Caco-2 (cell line): ENCODE data around the gene CCT5. TPM values are rescaled to one million over a fixed set of nuclear protein-coding genes. Genes with fewer than 3 reads are reported as not detected.
"Not testable (repeated sequence)": the region's sequence is repeated elsewhere in the genome, so short reads cannot be mapped to it uniquely, and the experiment has no call there.

Source experiments
- BruUV-seq: library from RNA; stranded (reverse); fragments of 400-500 nt; replicated peaks from 2 replicates; lab custom pipeline; 2021; lab: Mats Ljungman, UMichigan
- CTCF ChIA-PET: fragments of 300-600 bp; sonication (Branson Sonifier 250); formaldehyde crosslinking; loops from one replicate; lab custom pipeline; 2022; ENCODE audit warnings: antibody characterized with exemption; lab: Charles Lee
- POLR2A ChIA-PET: fragments of 300-600 bp; sonication (Branson Sonifier 250); formaldehyde crosslinking; loops from one replicate; lab custom pipeline; 2022; ENCODE audit warnings: antibody characterized with exemption; lab: Charles Lee
- DNase-seq, 2 experiments: peaks; one replicate each; pipeline versions ENCODE4 v3.0.0 to v3.0.0-alpha.2; 2020 to 2022
- H3K27me3 ChIP-seq: replicated peaks from 2 replicates; pipeline ENCODE4 v1.6.0; 2011; ENCODE audit warnings: low read length; ENCODE audit not compliant: control insufficient read depth, insufficient read depth
- H3K36me3 ChIP-seq: 2 replicates; pipeline ENCODE4 v1.5.1; 2011; ENCODE audit warnings: low read length; ENCODE audit not compliant: control insufficient read depth, insufficient read depth
- H3K4me1 ChIP-seq: fragments of 250-450 bp; sonication (Bioruptor Pico); 2 replicates; pipeline ENCODE4 v1.5.1; 2020; ENCODE audit warnings: mild to moderate bottlenecking
- H3K4me3 ChIP-seq: 2 replicates; pipeline ENCODE4 v1.5.1; 2011; ENCODE audit warnings: low read depth, mild to moderate bottlenecking, control low read depth, low read length
- H3K9me3 ChIP-seq: fragments of 250-450 bp; sonication (Bioruptor Pico); 2 replicates; pipeline ENCODE4 v1.5.1; 2020; ENCODE audit warnings: mild to moderate bottlenecking, moderate library complexity
- H3K27ac Mint-ChIP-seq: one replicate; pipeline ENCODE4 v1.8.0; 2022; ENCODE audit warnings: mixed read lengths; ENCODE audit not compliant: unreplicated experiment
- H3K27me3 Mint-ChIP-seq: one replicate; pipeline ENCODE4 v1.8.0; 2022; ENCODE audit warnings: mixed read lengths; ENCODE audit not compliant: insufficient read depth, unreplicated experiment
- H3K36me3 Mint-ChIP-seq: one replicate; pipeline ENCODE4 v1.8.0; 2022; ENCODE audit warnings: mild to moderate bottlenecking, mixed read lengths; ENCODE audit not compliant: insufficient read depth, unreplicated experiment
- H3K4me1 Mint-ChIP-seq: one replicate; pipeline ENCODE4 v1.8.0; 2022; ENCODE audit warnings: low read depth, mixed read lengths; ENCODE audit not compliant: unreplicated experiment
- H3K4me3 Mint-ChIP-seq: one replicate; pipeline ENCODE4 v1.8.0; 2022; ENCODE audit warnings: mild to moderate bottlenecking, moderate library complexity, mixed read lengths; ENCODE audit not compliant: unreplicated experiment
- H3K9me3 Mint-ChIP-seq: one replicate; pipeline ENCODE4 v1.8.0; 2022; ENCODE audit warnings: mixed read lengths; ENCODE audit not compliant: unreplicated experiment
- CTCF ChIP-seq, 2 experiments: fragments of 200-600 bp in 1 of 2; IDR thresholded peaks; 1 replicate in 1 of 2; 2 replicates in 1 of 2; pipeline versions ENCODE4 v1.5.1 to v1.8.0; 2011 to 2022; ENCODE audit warnings: antibody characterized with exemption in 1 of 2, control low read depth in 1 of 2, inconsistent platforms in 1 of 2, low read depth in 1 of 2, low read length in 1 of 2, mild to moderate bottlenecking in 1 of 2, moderate library complexity in 1 of 2; ENCODE audit not compliant: insufficient read depth in 1 of 2, severe bottlenecking in 1 of 2, unreplicated experiment in 1 of 2
- intact Hi-C: fragments of 100-400 bp; cut with micrococcal nuclease; formaldehyde crosslinking; loops from one replicate; pipeline ENCODE4 v1.10.0; 2022; ENCODE audit not compliant: unreplicated experiment
- total RNA-seq: library from RNA; stranded (reverse); gene quantifications from 2 replicates; pipeline ENCODE4 v1.2.3, GENCODE V29; 2022

Gene CCT5
- total RNA-seq, 1 experiment from 2014 or later = 462 TPM

GRCh38 chr5:10272053-10272874 is 22.2 kb downstream of the CCT5 start:
- ChIA-PET CTCF (no interaction called here), POLR2A (no interaction called here)
- H3K27me3 ChIP-seq = no peaks in the 10 kb centered on the region
- no peak overlapping the region for H3K4me3 ChIP-seq
- H3K4me1 Mint-ChIP-seq = peaks cover 5% of the 10 kb centered on the region
- no peak overlapping the region for H3K4me3 Mint-ChIP-seq
- H3K9me3 ChIP-seq = no peaks in the 10 kb centered on the region
- DNase-seq = no peak
- H3K9me3 Mint-ChIP-seq = no peaks in the 10 kb centered on the region
- intact Hi-C loops = no loop called here
- no peaks in the 10 kb centered on the region for H3K36me3 ChIP-seq
- no peak overlapping the region for H3K27ac Mint-ChIP-seq
- TF ChIP-seq CTCF (IDR thresholded peaks at IDR 0.05; ENCODE audit: insufficient read depth in 1 of 2, low read depth in 1 of 2, low read length in 1 of 2, severe bottlenecking in 1 of 2, unreplicated experiment in 1 of 2) = no peak
- peaks cover 14% of the 10 kb centered on the region for H3K36me3 Mint-ChIP-seq
- no peaks in the 10 kb centered on the region for H3K4me1 ChIP-seq
- no peaks in the 10 kb centered on the region for H3K27me3 Mint-ChIP-seq
- no TSS peak for BruUV-seq

- CTCF ChIA-PET, H3K36me3 Mint-ChIP-seq, H3K36me3 ChIP-seq, H3K4me1 Mint-ChIP-seq, H3K9me3 Mint-ChIP-seq, H3K4me3 Mint-ChIP-seq, H3K4me1 ChIP-seq, H3K27ac Mint-ChIP-seq, H3K4me3 ChIP-seq, H3K9me3 ChIP-seq, H3K27me3 Mint-ChIP-seq, POLR2A ChIA-PET, BruUV-seq, intact Hi-C loops, H3K27me3 ChIP-seq, DNase-seq: not testable (repeated sequence)
Observed at GRCh38 chr5:10272875-10273209, 22.8 kb downstream of the CCT5 start.

DNA sequence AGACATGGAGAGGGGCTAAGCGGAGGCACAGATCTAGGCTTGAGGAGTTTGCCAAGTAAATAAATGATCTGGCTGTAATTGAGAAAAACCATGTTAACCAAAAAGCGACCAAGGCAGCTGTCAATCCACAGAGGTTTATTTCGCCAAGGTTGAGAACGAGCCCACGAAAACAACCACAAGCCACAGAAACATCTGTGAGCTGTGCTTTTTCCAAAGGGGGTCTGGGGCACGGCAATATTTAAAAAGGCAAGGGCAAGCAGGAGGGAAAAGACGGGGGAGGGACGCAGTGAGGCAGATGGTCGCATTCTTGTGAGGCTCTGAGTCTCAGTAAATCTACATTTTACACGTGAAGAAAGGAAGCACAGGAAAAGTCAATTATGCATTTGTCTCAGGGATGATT is 25.4 kb downstream of the CCT5 start:
- Mint-ChIP-seq H3K36me3 (no peaks in the 10 kb centered on the region), H3K27ac (no peak overlapping the region), H3K4me3 (no peak overlapping the region), H3K4me1 (peaks cover 5% of the 10 kb centered on the region), H3K9me3 (no peaks in the 10 kb centered on the region), H3K27me3 (no peaks in the 10 kb centered on the region)
- DNase-seq = no peak
- CTCF ChIA-PET = no interaction called here
- Histone ChIP-seq H3K9me3 (no peaks in the 10 kb centered on the region), H3K27me3 (no peaks in the 10 kb centered on the region), H3K4me3 (no peak overlapping the region), H3K36me3 (no peaks in the 10 kb centered on the region), H3K4me1 (no peaks in the 10 kb centered on the region)
- POLR2A ChIA-PET = no interaction called here
- no TSS peak for BruUV-seq
- intact Hi-C loops = no loop called here
- no peak for TF ChIP-seq CTCF (IDR thresholded peaks at IDR 0.05; ENCODE audit: insufficient read depth in 1 of 2, low read depth in 1 of 2, low read length in 1 of 2, severe bottlenecking in 1 of 2, unreplicated experiment in 1 of 2)
